Measurements from ENCODE around the gene SPATA13.

GRCh38 chr13:24233351-24233901 lies 72.9 kb downstream of the SPATA13 start:
- no peak for TF ChIP-seq POLR2A (IDR thresholded peaks at IDR 0.05; ENCODE audit: low read length)
- no peak for TF ChIP-seq GATA1 (IDR thresholded peaks at IDR 0.05; ENCODE audit: low read depth, low read length)

All from erythroblast (primary cell).